Endodermal cell (in vitro differentiated cells): Measurements from ENCODE around the gene DUSP16. TPM values are rescaled to one million over a fixed set of nuclear protein-coding genes. Genes with fewer than 3 reads are reported as not detected.

ENCODE experiments used
- DNase-seq: peaks from one replicate; pipeline ENCODE4 v3.0.0-alpha.2; 2017
- H3K27ac ChIP-seq: 2 replicates; pipeline ENCODE4 v1.5.1; 2013; ENCODE audit warnings: mild to moderate bottlenecking, low read depth, low read length, moderate library complexity
- H3K27me3 ChIP-seq: 2 replicates; pipeline ENCODE4 v1.6.1; 2013; ENCODE audit warnings: mild to moderate bottlenecking, low read length, moderate library complexity; ENCODE audit not compliant: insufficient read depth, control insufficient read depth, poor library complexity, severe bottlenecking
- H3K36me3 ChIP-seq: 2 replicates; pipeline ENCODE4 v1.7.0; 2013; ENCODE audit warnings: mild to moderate bottlenecking, low read length, moderate library complexity; ENCODE audit not compliant: control insufficient read depth, insufficient read depth
- H3K4me1 ChIP-seq: one replicate; pipeline ENCODE4 v1.7.0; 2013; ENCODE audit warnings: low read length; ENCODE audit not compliant: control insufficient read depth, insufficient read depth
- H3K4me3 ChIP-seq: 2 replicates; pipeline ENCODE4 v1.5.1; 2013; ENCODE audit warnings: mild to moderate bottlenecking, low read length, moderate library complexity
- H3K9ac ChIP-seq: 2 replicates; pipeline ENCODE4 v1.6.1; 2013; ENCODE audit warnings: mild to moderate bottlenecking, low read length, moderate library complexity; ENCODE audit not compliant: poor library complexity, severe bottlenecking; ENCODE audit errors: extremely low read depth
- H3K9me3 ChIP-seq: 2 replicates; pipeline ENCODE4 v1.6.1; 2013; ENCODE audit warnings: mild to moderate bottlenecking, low read length, moderate library complexity; ENCODE audit not compliant: control insufficient read depth
- H3K27ac Mint-ChIP-seq: 2 replicates; pipeline ENCODE4 v1.8.0; 2020; ENCODE audit warnings: mixed read lengths
- H3K27me3 Mint-ChIP-seq: 2 replicates; pipeline ENCODE4 v1.8.0; 2021; ENCODE audit warnings: mild to moderate bottlenecking, mixed read lengths; ENCODE audit not compliant: insufficient read depth
- H3K36me3 Mint-ChIP-seq: 2 replicates; pipeline ENCODE4 v1.8.0; 2020; ENCODE audit warnings: low read depth, mixed read lengths
- H3K4me1 Mint-ChIP-seq: 2 replicates; pipeline ENCODE4 v1.8.0; 2020; ENCODE audit warnings: mixed read lengths
- H3K4me3 Mint-ChIP-seq: 2 replicates; pipeline ENCODE4 v1.8.0; 2020; ENCODE audit warnings: mild to moderate bottlenecking, moderate library complexity, mixed read lengths
- H3K9me3 Mint-ChIP-seq: 2 replicates; pipeline ENCODE4 v1.8.0; 2020; ENCODE audit warnings: mild to moderate bottlenecking, mixed read lengths
- CTCF ChIP-seq: fragments of 200-600 bp; sonication (generic); conservative IDR thresholded peaks from 2 replicates; pipeline ENCODE4 v1.5.0; 2021; ENCODE audit warnings: antibody characterized with exemption, mild to moderate bottlenecking
- WGBS, 2 experiments: methylation state at CpG; one replicate each; pipeline versions ENCODE4 v1.1.5 to v1.1.7; 2013; ENCODE audit warnings: missing lambda C conversion rate in 2 of 2, mixed read lengths in 1 of 2; ENCODE audit not compliant: insufficient coverage in 1 of 2, insufficient read length in 1 of 2; 5-methylcytosine and 5-hydroxymethylcytosine counted together
- total RNA-seq, 2 donors: library from RNA; stranded (reverse); fragmentation: NEBNext Ultra II Directional in 1 of 2; extraction: Animal tissue kit (Norgen Biotek cat#: 25700) in 1 of 2; gene quantifications; 2 replicates in 1 of 2; 3 replicates in 1 of 2; pipeline ENCODE4 v1.2.1, GENCODE V29; 2021

DUSP16 gene
- total RNA-seq, 2 donors from 2014 or later = 28.1 to 42.5 TPM

- Mint-ChIP-seq H3K27me3 (no peaks in the 10 kb centered on the region), H3K9me3 (no peaks in the 10 kb centered on the region), H3K4me3 (no peak overlapping the region), H3K36me3 (peaks cover 10% of the 10 kb centered on the region), H3K4me1 (peaks cover 13% of the 10 kb centered on the region), H3K27ac (no peak overlapping the region)
- H3K27ac ChIP-seq = no peak overlapping the region
- no peak overlapping the region for H3K4me3 ChIP-seq
- no peaks in the 10 kb centered on the region for H3K27me3 ChIP-seq
- H3K4me1 ChIP-seq = no peaks in the 10 kb centered on the region
- no peaks in the 10 kb centered on the region for H3K9me3 ChIP-seq
- H3K9ac ChIP-seq = no peak overlapping the region
- 94 to 97% methylated on average over 3 to 4 of the region's 4 CpGs for WGBS, 2 experiments
- DNase-seq = no peak
- no peaks in the 10 kb centered on the region for H3K36me3 ChIP-seq
- TF ChIP-seq CTCF = no peak
Observed at GRCh38 chr12:12534975-12535374, 27.7 kb downstream of the DUSP16 start.

- Histone ChIP-seq H3K4me3 (no peak overlapping the region), H3K4me1 (no peaks in the 10 kb centered on the region), H3K27ac (no peak overlapping the region), H3K36me3 (no peaks in the 10 kb centered on the region), H3K9me3 (no peaks in the 10 kb centered on the region), H3K9ac (no peak overlapping the region), H3K27me3 (no peaks in the 10 kb centered on the region)
- H3K27me3 Mint-ChIP-seq = no peaks in the 10 kb centered on the region
- H3K9me3 Mint-ChIP-seq = no peaks in the 10 kb centered on the region
- no peak overlapping the region for H3K4me3 Mint-ChIP-seq
- H3K4me1 Mint-ChIP-seq = peaks cover 13% of the 10 kb centered on the region
- TF ChIP-seq CTCF = peak; percentile 16
- no peak for DNase-seq
- peak overlapping the region; percentile 2 for H3K27ac Mint-ChIP-seq
- peaks cover 11% of the 10 kb centered on the region for H3K36me3 Mint-ChIP-seq
- 85 to 89% methylated on average over 6 to 8 of the region's 8 CpGs for WGBS, 2 experiments
Observed at GRCh38 chr12:12534166-12534866, 28.3 kb downstream of the DUSP16 start.

- no peak overlapping the region for H3K4me3 Mint-ChIP-seq
- H3K27me3 Mint-ChIP-seq = no peaks in the 10 kb centered on the region
- Histone ChIP-seq H3K4me1 (no peaks in the 10 kb centered on the region), H3K9me3 (no peaks in the 10 kb centered on the region), H3K27me3 (no peaks in the 10 kb centered on the region), H3K27ac (no peak overlapping the region), H3K4me3 (no peak overlapping the region), H3K9ac (no peak overlapping the region), H3K36me3 (no peaks in the 10 kb centered on the region)
- no peak for TF ChIP-seq CTCF
- no peak for DNase-seq
- WGBS, 2 experiments = 91 to 96% methylated on average over 5 to 6 of the region's 6 CpGs
- H3K27ac Mint-ChIP-seq = no peak overlapping the region
- H3K9me3 Mint-ChIP-seq = no peaks in the 10 kb centered on the region
- peaks cover 17% of the 10 kb centered on the region for H3K4me1 Mint-ChIP-seq
- peaks cover 11% of the 10 kb centered on the region for H3K36me3 Mint-ChIP-seq
Observed at GRCh38 chr12:12533238-12533829, 29.3 kb downstream of the DUSP16 start.
